H1 (cell line): ENCODE measurements around the gene SUCNR1. TPM values are rescaled to one million over a fixed set of nuclear protein-coding genes. Genes with fewer than 3 reads are reported as not detected.

ENCODE experiments used
- CTCF ChIA-PET: fragments of 300-600 bp; sonication (Branson Sonifier 250); formaldehyde crosslinking; loops from one replicate; lab custom pipeline; 2021; ENCODE audit not compliant: partially characterized antibody; lab: Charles Lee
- POLR2A ChIA-PET: fragments of 300-600 bp; sonication (Branson Sonifier 250); formaldehyde crosslinking; loops from one replicate; lab custom pipeline; 2021; ENCODE audit warnings: inconsistent platforms; ENCODE audit not compliant: partially characterized antibody; lab: Charles Lee
- DNase-seq, 2 experiments: peaks; one replicate each; pipeline versions ENCODE4 v3.0.0 to v3.0.0-alpha.2; 2010 to 2022; ENCODE audit warnings: low spot score in 2 of 2, low read depth in 1 of 2, mixed read lengths in 1 of 2
- FAIRE-seq: peaks from 2 replicates; lab custom pipeline; 2011; peaks lifted over from hg19 to GRCh38; lab: Jason Lieb, UNC
- H2AFZ ChIP-seq: 2 replicates; pipeline ENCODE4 v1.8.1; 2012; ENCODE audit warnings: low read length, inconsistent platforms
- H2AK5ac ChIP-seq: 2 replicates; pipeline ENCODE4 v1.6.1; 2013; ENCODE audit warnings: low read depth, low read length
- H2BK120ac ChIP-seq: replicated peaks from 2 replicates; pipeline ENCODE3; 2013; ENCODE audit warnings: low read depth, low read length, inconsistent platforms
- H2BK12ac ChIP-seq: 2 replicates; pipeline ENCODE4 v1.6.1; 2013; ENCODE audit warnings: low read depth, low read length
- H2BK15ac ChIP-seq: 2 replicates; pipeline ENCODE4 v1.6.1; 2013; ENCODE audit warnings: low read length
- H2BK20ac ChIP-seq: 2 replicates; pipeline ENCODE4 v1.6.1; 2013; ENCODE audit warnings: low read length
- H2BK5ac ChIP-seq: 2 replicates; pipeline ENCODE4 v1.6.1; 2013; ENCODE audit warnings: low read depth, low read length
- H3K14ac ChIP-seq: 2 replicates; pipeline ENCODE4 v1.6.1; 2013; ENCODE audit warnings: inconsistent platforms; ENCODE audit not compliant: insufficient read length
- H3K18ac ChIP-seq: 2 replicates; pipeline ENCODE4 v1.6.1; 2013; ENCODE audit warnings: low read length; ENCODE audit errors: extremely low read depth
- H3K23ac ChIP-seq: 2 replicates; pipeline ENCODE4 v1.6.1; 2013; ENCODE audit warnings: inconsistent platforms; ENCODE audit not compliant: insufficient read length
- H3K23me2 ChIP-seq: 2 replicates; pipeline ENCODE4 v1.6.1; 2013; ENCODE audit warnings: low read depth, low read length
- H3K27ac ChIP-seq: 2 replicates; pipeline ENCODE4 v1.6.1; 2011; ENCODE audit warnings: low read depth, low read length, inconsistent platforms
- H3K27me3 ChIP-seq, 4 experiments: replicated peaks in 1 of 4; 1 replicate in 1 of 4; 2 replicates in 3 of 4; pipeline versions ENCODE4 v1.6.1 to v1.8.1; 2011 to 2013; ENCODE audit warnings: low read length in 3 of 4, mild to moderate bottlenecking in 3 of 4, inconsistent platforms in 2 of 4, mixed read lengths in 2 of 4, moderate library complexity in 1 of 4; ENCODE audit not compliant: control insufficient read depth in 3 of 4, insufficient read depth in 3 of 4; ENCODE audit errors: extremely low read depth in 1 of 4
- H3K36me3 ChIP-seq, 4 experiments: 2 replicates each; pipeline versions ENCODE4 v1.6.1 to v1.8.1; 2011 to 2013; ENCODE audit warnings: mild to moderate bottlenecking in 4 of 4, low read length in 3 of 4, moderate library complexity in 2 of 4, control low read depth in 1 of 4, inconsistent platforms in 1 of 4; ENCODE audit not compliant: insufficient read depth in 4 of 4, control insufficient read depth in 2 of 4
- H3K4ac ChIP-seq: replicated peaks from 2 replicates; pipeline ENCODE3; 2013; ENCODE audit warnings: low read length, low read depth, mixed read lengths, inconsistent platforms; ENCODE audit not compliant: insufficient read length
- H3K4me1 ChIP-seq, 4 experiments: replicated peaks in 1 of 4; 1 replicate in 1 of 4; 2 replicates in 3 of 4; pipeline versions ENCODE4 v1.6.1 to v1.8.1; 2011 to 2013; ENCODE audit warnings: low read length in 3 of 4, inconsistent platforms in 2 of 4, mixed read lengths in 1 of 4; ENCODE audit not compliant: insufficient read depth in 4 of 4, control insufficient read depth in 3 of 4
- H3K4me2 ChIP-seq, 2 experiments: 2 replicates each; pipeline versions ENCODE4 v1.6.1 to v1.8.1; 2011 to 2013; ENCODE audit warnings: low read depth in 2 of 2, low read length in 2 of 2, control low read depth in 1 of 2, inconsistent platforms in 1 of 2, mild to moderate bottlenecking in 1 of 2; ENCODE audit not compliant: insufficient read depth in 1 of 2
- H3K4me3 ChIP-seq, 4 experiments: fragments of 200-600, 300-600 bp in 1 of 4; sonication (generic), shearing (Covaris generic), sonication (Bioruptor Twin) in 1 of 4; 2 replicates each; pipeline versions ENCODE4 v1.5.1 to v1.8.1; 2011 to 2016; ENCODE audit warnings: low read length in 4 of 4, low read depth in 3 of 4, control low read depth in 2 of 4, inconsistent platforms in 2 of 4, mild to moderate bottlenecking in 2 of 4, mixed read lengths in 1 of 4, moderate library complexity in 1 of 4; ENCODE audit not compliant: insufficient read depth in 2 of 4; ENCODE audit errors: extremely low read depth in 1 of 4
- H3K56ac ChIP-seq: replicated peaks from 2 replicates; pipeline ENCODE3; 2013; ENCODE audit warnings: low read depth, mild to moderate bottlenecking, mixed read lengths, low read length, inconsistent platforms; ENCODE audit not compliant: insufficient read length
- H3K79me1 ChIP-seq: 2 replicates; pipeline ENCODE4 v1.6.1; 2013; ENCODE audit warnings: low read depth, low read length, control low read depth
- H3K79me2 ChIP-seq, 2 experiments: 2 replicates each; pipeline versions ENCODE4 v1.6.1 to v1.8.1; 2012 to 2013; ENCODE audit warnings: low read length in 2 of 2, mild to moderate bottlenecking in 2 of 2, inconsistent platforms in 1 of 2; ENCODE audit not compliant: insufficient read depth in 2 of 2, control insufficient read depth in 1 of 2
- H3K9ac ChIP-seq, 4 experiments: replicated peaks in 1 of 4; 1 replicate in 1 of 4; 2 replicates in 3 of 4; pipeline versions ENCODE4 v1.6.1 to v1.8.1; 2011 to 2013; ENCODE audit warnings: low read depth in 3 of 4, low read length in 3 of 4, control low read depth in 2 of 4, mild to moderate bottlenecking in 2 of 4, moderate library complexity in 2 of 4, inconsistent platforms in 1 of 4; ENCODE audit errors: extremely low read depth in 1 of 4
- H3K9me3 ChIP-seq, 2 experiments: 2 replicates each; pipeline versions ENCODE4 v1.6.1 to v1.8.1; 2012 to 2013; ENCODE audit warnings: mild to moderate bottlenecking in 2 of 2, moderate library complexity in 2 of 2, control low read depth in 1 of 2, inconsistent platforms in 1 of 2, low read depth in 1 of 2, low read length in 1 of 2, mixed read lengths in 1 of 2; ENCODE audit not compliant: insufficient read depth in 2 of 2
- H4K20me1 ChIP-seq, 2 experiments: replicated peaks in 1 of 2; 2 replicates each; pipeline versions ENCODE3 to v1.8.1; 2011 to 2013; ENCODE audit warnings: inconsistent platforms in 2 of 2, low read length in 2 of 2, mild to moderate bottlenecking in 1 of 2; ENCODE audit not compliant: insufficient read depth in 2 of 2, control insufficient read depth in 1 of 2
- H4K5ac ChIP-seq: 2 replicates; pipeline ENCODE4 v1.6.1; 2013; ENCODE audit warnings: low read length, low read depth, mixed read lengths, inconsistent platforms; ENCODE audit not compliant: insufficient read length
- H4K8ac ChIP-seq: 2 replicates; pipeline ENCODE4 v1.8.0; 2013; ENCODE audit warnings: mild to moderate bottlenecking, moderate library complexity, low read length, inconsistent platforms; ENCODE audit not compliant: insufficient read depth; ENCODE audit errors: extremely low read depth
- H4K91ac ChIP-seq: replicated peaks from 2 replicates; pipeline ENCODE3; 2013; ENCODE audit warnings: low read length, mixed read lengths, inconsistent platforms; ENCODE audit not compliant: insufficient read length
- BACH1 ChIP-seq: IDR thresholded peaks from 2 replicates; pipeline ENCODE4 v1.6.1; 2012; ENCODE audit warnings: low read length, improper control_type of control experiment
- BCL11A ChIP-seq, 2 experiments: IDR thresholded peaks; one replicate each; pipeline ENCODE4 v1.6.1; 2011; ENCODE audit warnings: low read depth in 2 of 2, low read length in 2 of 2, mild to moderate bottlenecking in 2 of 2
- CHD1 ChIP-seq: IDR thresholded peaks from 2 replicates; pipeline ENCODE4 v1.6.1; 2012; ENCODE audit warnings: low read depth, low read length, improper control_type of control experiment
- CHD2 ChIP-seq: IDR thresholded peaks from 2 replicates; pipeline ENCODE4 v1.6.1; 2012; ENCODE audit warnings: low read length, improper control_type of control experiment
- JUN ChIP-seq: IDR thresholded peaks from 2 replicates; pipeline ENCODE4 v1.6.1; 2011; ENCODE audit warnings: low read depth, mild to moderate bottlenecking, improper control_type of control experiment, low read length
- POLR2AphosphoS5 ChIP-seq: IDR thresholded peaks from 2 replicates; pipeline ENCODE4 v1.6.1; 2011; ENCODE audit warnings: low read depth, low read length
- SUZ12 ChIP-seq: fragments of 200-600 bp; sonication (generic); IDR thresholded peaks from 2 replicates; pipeline ENCODE4 v1.6.1; 2012; ENCODE audit warnings: mild to moderate bottlenecking, inconsistent platforms, low read length, moderate library complexity, mixed read lengths
- TAF7 ChIP-seq: optimal IDR thresholded peaks from 2 replicates; pipeline ENCODE3; 2011; ENCODE audit warnings: low read depth, mild to moderate bottlenecking, inconsistent platforms, low read length, moderate library complexity, borderline replicate concordance
- TEAD4 ChIP-seq: IDR thresholded peaks from 2 replicates; pipeline ENCODE4 v1.6.1; 2012; ENCODE audit warnings: low read depth, low read length, inconsistent platforms, mixed read lengths
- YY1 ChIP-seq: IDR thresholded peaks from 2 replicates; pipeline ENCODE4 v1.6.1; 2011; ENCODE audit warnings: low read depth, mild to moderate bottlenecking, low read length
- polyA plus RNA-seq, 7 experiments: library from polyadenylated mRNA; depleted of rRNA in 3 of 7; stranded (reverse) in 5 of 7; unstranded in 2 of 7; fragments of >200 nt in 5 of 7; fragments of 200-250 nt in 2 of 7; gene quantifications; 1 replicate in 5 of 7; 2 replicates in 1 of 7; 4 replicates in 1 of 7; pipeline versions ENCODE4 v1.2.1 to v1.2.3, GENCODE V29; 2011 to 2013; ENCODE audit warnings: missing spikeins in 2 of 7, mixed read lengths in 2 of 7
- total RNA-seq: library from RNA; stranded (reverse); fragmentation: NEBNext Ultra II Directional; extraction: Animal tissue kit (Norgen Biotek cat#: 25700); gene quantifications from 2 replicates; pipeline ENCODE4 v1.2.1, GENCODE V29; 2021

The SUCNR1 gene
- total and polyA plus RNA-seq, 2 of the 8 experiments (the other 6 are each of a cell fraction or from before 2014, with no cell fraction given): not detected

DNA sequence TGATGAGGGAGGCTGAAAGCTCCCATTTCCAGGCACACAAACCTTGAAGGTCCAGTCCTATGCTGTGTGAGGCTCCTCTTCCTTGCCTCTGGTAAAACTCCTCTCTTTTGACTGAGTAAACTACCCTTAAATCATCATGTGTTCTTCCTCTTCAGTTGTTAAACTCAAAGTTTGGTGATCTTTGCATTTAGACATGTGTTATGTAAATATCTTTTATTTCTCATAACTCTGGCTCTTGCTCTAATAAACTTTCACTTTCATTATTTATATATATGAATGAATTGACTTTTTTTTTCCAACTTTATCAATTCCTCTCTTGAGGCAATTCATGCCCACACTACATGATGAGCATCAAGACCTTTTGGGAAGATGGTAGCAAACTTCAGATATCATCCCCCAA, 26.6 kb downstream of the SUCNR1 start:
- Histone ChIP-seq H3K4me1 (peaks cover 0 to 2% (median under 1%) of the 10 kb centered on the region in 4 experiments; a peak in 2 of 7 replicates), H3K27ac (no peak overlapping the region), H3K9me3 (no peaks in the 10 kb centered on the region), H2AK5ac (no peak overlapping the region), H3K79me2 (no peaks in the 10 kb centered on the region), H2BK12ac (no peak overlapping the region), H3K79me1 (no peaks in the 10 kb centered on the region), H3K4me2 (no peak overlapping the region), H4K8ac (no peak overlapping the region), H3K23me2 (no peaks in the 10 kb centered on the region), H2BK15ac (no peak overlapping the region), H3K56ac (no peak overlapping the region), H2BK20ac (no peak overlapping the region), H4K5ac (no peak overlapping the region), H3K18ac (no peak overlapping the region), H3K14ac (no peak overlapping the region), H3K4ac (no peak overlapping the region)
- no peak for DNase-seq
- no peak for FAIRE-seq
- no peak for TF ChIP-seq SUZ12
- no peak for TF ChIP-seq BCL11A (IDR thresholded peaks at IDR 0.05; ENCODE audit: low read depth in 2 of 2, low read length in 2 of 2)
- no peak for TF ChIP-seq TAF7
- no peak for TF ChIP-seq TEAD4
- TF ChIP-seq CHD1: no peak
- TF ChIP-seq POLR2AphosphoS5: no peak
- no peak for TF ChIP-seq BACH1
- no peak for TF ChIP-seq YY1
- TF ChIP-seq JUN: no peak
- TF ChIP-seq CHD2: no peak
- TF ChIP-seq, all 59 proteins: peak for 0
- Histone ChIP-seq H2AFZ (no peak overlapping the region), H4K91ac (no peak overlapping the region), H3K4me3 (no peak overlapping the region), H2BK120ac (no peak overlapping the region), H3K23ac (no peak overlapping the region), H2BK5ac (no peak overlapping the region), H3K9ac (no peak overlapping the region), H4K20me1 (no peaks in the 10 kb centered on the region), H3K36me3 (no peaks in the 10 kb centered on the region), H3K27me3 (no peaks in the 10 kb centered on the region)
- ChIA-PET POLR2A (no interaction called here), CTCF (interaction anchor here (0.7 kb wide), 1 partner anchor 62 kb away, joined by 3 read pairs; no protein-coding TSS in a partner anchor)
